NB4 (cell line): ENCODE results near the gene CC2D1A.

Experiments used
- MYC ChIP-seq: IDR thresholded peaks from 2 replicates; pipeline ENCODE4 v1.6.1; 2011; ENCODE audit warnings: low read depth, low read length
- POLR2A ChIP-seq: IDR thresholded peaks from 2 replicates; pipeline ENCODE4 v1.6.1; 2011; ENCODE audit warnings: mild to moderate bottlenecking; ENCODE audit not compliant: insufficient read length; ENCODE audit errors: extremely low read depth
- TF ChIP-seq, protein P1 (sequence below): IDR thresholded peaks from one replicate; pipeline ENCODE4 v1.5.1; 2012; ENCODE audit warnings: low read depth, low read length

DNA sequence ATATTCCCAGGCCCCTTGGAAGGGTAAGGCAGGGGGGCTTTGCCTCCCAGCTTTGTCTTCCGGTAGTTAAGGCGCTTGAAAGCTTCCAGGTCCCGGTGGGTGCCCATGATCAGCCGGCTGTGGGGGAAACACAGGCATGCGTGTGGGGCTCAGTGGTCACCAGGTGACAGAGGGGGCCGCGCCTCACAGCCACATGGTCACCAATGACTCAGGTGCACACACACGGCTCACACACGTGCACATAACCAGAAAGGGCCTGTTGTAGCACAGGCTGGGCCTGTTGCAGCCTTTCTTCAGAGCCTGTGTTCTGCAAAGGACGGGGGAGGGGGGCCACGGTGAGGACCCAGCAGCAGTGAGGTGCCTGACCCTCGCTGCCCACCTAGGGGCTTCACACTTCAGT is 23.2 kb upstream of the CC2D1A start:
- TF ChIP-seq, protein P1, sequence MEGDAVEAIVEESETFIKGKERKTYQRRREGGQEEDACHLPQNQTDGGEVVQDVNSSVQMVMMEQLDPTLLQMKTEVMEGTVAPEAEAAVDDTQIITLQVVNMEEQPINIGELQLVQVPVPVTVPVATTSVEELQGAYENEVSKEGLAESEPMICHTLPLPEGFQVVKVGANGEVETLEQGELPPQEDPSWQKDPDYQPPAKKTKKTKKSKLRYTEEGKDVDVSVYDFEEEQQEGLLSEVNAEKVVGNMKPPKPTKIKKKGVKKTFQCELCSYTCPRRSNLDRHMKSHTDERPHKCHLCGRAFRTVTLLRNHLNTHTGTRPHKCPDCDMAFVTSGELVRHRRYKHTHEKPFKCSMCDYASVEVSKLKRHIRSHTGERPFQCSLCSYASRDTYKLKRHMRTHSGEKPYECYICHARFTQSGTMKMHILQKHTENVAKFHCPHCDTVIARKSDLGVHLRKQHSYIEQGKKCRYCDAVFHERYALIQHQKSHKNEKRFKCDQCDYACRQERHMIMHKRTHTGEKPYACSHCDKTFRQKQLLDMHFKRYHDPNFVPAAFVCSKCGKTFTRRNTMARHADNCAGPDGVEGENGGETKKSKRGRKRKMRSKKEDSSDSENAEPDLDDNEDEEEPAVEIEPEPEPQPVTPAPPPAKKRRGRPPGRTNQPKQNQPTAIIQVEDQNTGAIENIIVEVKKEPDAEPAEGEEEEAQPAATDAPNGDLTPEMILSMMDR = no peak
- TF ChIP-seq POLR2A (no peak), MYC (no peak)
